PC-3 (cell line): ENCODE measurements around the gene CROCC2.

Experiments
- EZH2 ChIP-seq: fragments of 300-600 bp; sonication (generic); IDR thresholded peaks from one replicate; pipeline ENCODE4 v1.6.1; 2017; ENCODE audit warnings: antibody characterized with exemption, mild to moderate bottlenecking, low read length; ENCODE audit not compliant: unreplicated experiment
- EZH2phosphoT487 ChIP-seq: fragments of 300-600 bp; sonication (generic); IDR thresholded peaks from 2 replicates; pipeline ENCODE4 v1.6.1; 2018; ENCODE audit warnings: mild to moderate bottlenecking, antibody characterized with exemption, low read length, borderline replicate concordance
- TF ChIP-seq, protein P1 (sequence below): fragments of 300-600 bp; sonication (generic); conservative IDR thresholded peaks from 2 replicates; pipeline ENCODE4 v1.5.1; 2017; ENCODE audit warnings: antibody characterized with exemption, low read depth, mild to moderate bottlenecking, low read length

DNA sequence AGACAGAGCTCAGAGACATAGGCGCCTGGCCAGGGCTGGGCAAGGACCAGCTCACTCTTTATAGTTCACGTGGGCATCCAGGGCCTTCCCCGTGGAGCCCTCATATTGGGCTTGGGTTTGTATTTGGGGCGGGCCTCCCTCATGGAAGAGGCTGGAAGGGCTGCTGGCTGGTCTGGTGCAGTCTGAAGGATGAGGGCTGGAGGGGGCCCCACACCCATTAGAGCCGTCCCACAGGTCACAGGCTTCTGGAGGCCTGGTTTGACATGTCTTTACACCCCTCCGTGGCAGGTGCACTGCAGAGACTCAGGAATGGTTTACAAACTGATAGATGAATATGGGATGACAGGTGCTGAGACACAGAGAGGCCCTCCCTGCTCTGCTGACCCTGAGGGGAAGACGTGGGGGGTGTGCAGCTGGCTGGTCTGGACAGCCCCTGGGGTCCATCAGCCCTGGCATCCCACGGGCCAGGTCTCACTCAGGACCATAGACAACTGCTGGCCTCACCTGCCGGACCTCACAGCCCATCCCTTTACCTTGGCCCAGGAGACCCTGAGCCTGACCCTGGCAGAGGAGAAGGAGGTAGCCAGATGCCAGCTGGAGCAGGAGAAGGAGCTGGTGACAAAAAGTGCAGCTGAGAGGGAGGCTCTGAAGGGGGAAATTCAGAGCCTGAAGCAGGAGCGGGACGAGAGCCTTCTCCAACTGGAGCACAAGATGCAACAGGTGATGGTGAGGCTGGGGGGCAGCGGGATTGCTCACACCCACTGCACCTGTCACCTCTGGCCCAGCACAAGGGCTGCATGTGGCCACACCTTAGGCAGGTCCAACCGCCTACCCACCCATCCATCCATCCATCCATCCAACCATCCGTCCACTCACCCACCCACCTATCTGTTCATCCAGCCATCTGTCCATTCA is 43.9 kb downstream of the CROCC2 start:
- TF ChIP-seq, protein P1, sequence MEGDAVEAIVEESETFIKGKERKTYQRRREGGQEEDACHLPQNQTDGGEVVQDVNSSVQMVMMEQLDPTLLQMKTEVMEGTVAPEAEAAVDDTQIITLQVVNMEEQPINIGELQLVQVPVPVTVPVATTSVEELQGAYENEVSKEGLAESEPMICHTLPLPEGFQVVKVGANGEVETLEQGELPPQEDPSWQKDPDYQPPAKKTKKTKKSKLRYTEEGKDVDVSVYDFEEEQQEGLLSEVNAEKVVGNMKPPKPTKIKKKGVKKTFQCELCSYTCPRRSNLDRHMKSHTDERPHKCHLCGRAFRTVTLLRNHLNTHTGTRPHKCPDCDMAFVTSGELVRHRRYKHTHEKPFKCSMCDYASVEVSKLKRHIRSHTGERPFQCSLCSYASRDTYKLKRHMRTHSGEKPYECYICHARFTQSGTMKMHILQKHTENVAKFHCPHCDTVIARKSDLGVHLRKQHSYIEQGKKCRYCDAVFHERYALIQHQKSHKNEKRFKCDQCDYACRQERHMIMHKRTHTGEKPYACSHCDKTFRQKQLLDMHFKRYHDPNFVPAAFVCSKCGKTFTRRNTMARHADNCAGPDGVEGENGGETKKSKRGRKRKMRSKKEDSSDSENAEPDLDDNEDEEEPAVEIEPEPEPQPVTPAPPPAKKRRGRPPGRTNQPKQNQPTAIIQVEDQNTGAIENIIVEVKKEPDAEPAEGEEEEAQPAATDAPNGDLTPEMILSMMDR: no peak
- no peak for TF ChIP-seq EZH2phosphoT487
- no peak for TF ChIP-seq EZH2
